Measurements from ENCODE around the gene LRRK1.

Gene LRRK1

GRCh38 chr15:101046826-101047225, 127.7 kb downstream of the LRRK1 start:
- DNase-seq: no peak

GRCh38 chr15:101047301-101047781, 128.2 kb downstream of the LRRK1 start:
- no peak for DNase-seq

- no peak for DNase-seq
These were observed 129.0 kb downstream of the LRRK1 start for GRCh38 chr15:101048176-101048575.

- DNase-seq: no peak
These were observed 129.4 kb downstream of the LRRK1 start for GRCh38 chr15:101048581-101049030.

- no peak for DNase-seq
These were observed 130.1 kb downstream of the LRRK1 start for GRCh38 chr15:101049282-101049681.

- DNase-seq: no peak
These were observed 130.9 kb downstream of the LRRK1 start for GRCh38 chr15:101049856-101050622.

- no peak for DNase-seq
These were observed 131.6 kb downstream of the LRRK1 start for GRCh38 chr15:101050623-101051290.

GRCh38 chr15:101051291-101052030, 132.3 kb downstream of the LRRK1 start:
- DNase-seq: no peak

GRCh38 chr15:101052031-101052620, 133.0 kb downstream of the LRRK1 start:
- DNase-seq: no peak

- DNase-seq: no peak
These were observed 133.5 kb downstream of the LRRK1 start for GRCh38 chr15:101052681-101053121.

- no peak for DNase-seq
These were observed 134.1 kb downstream of the LRRK1 start for GRCh38 chr15:101053261-101053660.

- no peak for DNase-seq
These were observed 135.0 kb downstream of the LRRK1 start for GRCh38 chr15:101054116-101054515.

- DNase-seq: no peak
These were observed 135.8 kb downstream of the LRRK1 start for GRCh38 chr15:101054991-101055390.

GRCh38 chr15:101055411-101055810, 136.3 kb downstream of the LRRK1 start:
- DNase-seq: no peak

GRCh38 chr15:101056366-101057334, 137.5 kb downstream of the LRRK1 start:
- DNase-seq: no peak

GRCh38 chr15:101057841-101058407, 138.8 kb downstream of the LRRK1 start:
- DNase-seq: no peak

- no peak for DNase-seq
These were observed 139.6 kb downstream of the LRRK1 start for GRCh38 chr15:101058735-101059134.

GRCh38 chr15:101059381-101060341, 140.5 kb downstream of the LRRK1 start:
- DNase-seq: no peak

- DNase-seq: no peak
These were observed 141.7 kb downstream of the LRRK1 start for GRCh38 chr15:101060576-101061551.
